Measurements from ENCODE around the gene MATR3. TPM values are rescaled to one million over a fixed set of nuclear protein-coding genes. Genes with fewer than 3 reads are reported as not detected.

MATR3 gene
- total RNA-seq, 1 experiment from 2014 or later = 194 TPM

DNA sequence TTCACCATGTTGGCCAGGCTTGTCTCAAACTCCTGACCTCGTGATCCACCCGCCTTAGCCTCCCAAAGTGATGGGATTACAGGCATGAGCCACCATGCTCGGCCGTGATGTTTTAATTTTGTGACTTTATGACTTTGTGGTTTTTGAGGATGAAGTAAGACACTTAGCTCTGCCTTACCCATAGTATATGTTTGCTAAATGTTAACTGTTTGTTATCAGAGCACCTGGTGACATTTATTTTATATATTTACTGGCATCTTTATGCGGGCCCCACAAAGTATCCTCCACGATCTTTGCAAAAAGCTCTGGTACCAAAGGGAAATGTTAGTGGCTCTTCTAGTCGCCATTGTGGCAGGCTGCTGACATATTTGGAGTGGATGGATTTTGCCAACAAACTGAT, 82.8 kb downstream of the MATR3 start:
- TF ChIP-seq POLR2AphosphoS5 (IDR thresholded peaks at IDR 0.05; ENCODE audit: low read depth, low read length) (no peak), SIN3A (IDR thresholded peaks at IDR 0.05; ENCODE audit: borderline replicate concordance, insufficient read depth, low read depth, low read length) (no peak), TCF7L2 (IDR thresholded peaks at IDR 0.05; ENCODE audit: low read depth, low read length) (no peak)
- TF ChIP-seq, protein P1, sequence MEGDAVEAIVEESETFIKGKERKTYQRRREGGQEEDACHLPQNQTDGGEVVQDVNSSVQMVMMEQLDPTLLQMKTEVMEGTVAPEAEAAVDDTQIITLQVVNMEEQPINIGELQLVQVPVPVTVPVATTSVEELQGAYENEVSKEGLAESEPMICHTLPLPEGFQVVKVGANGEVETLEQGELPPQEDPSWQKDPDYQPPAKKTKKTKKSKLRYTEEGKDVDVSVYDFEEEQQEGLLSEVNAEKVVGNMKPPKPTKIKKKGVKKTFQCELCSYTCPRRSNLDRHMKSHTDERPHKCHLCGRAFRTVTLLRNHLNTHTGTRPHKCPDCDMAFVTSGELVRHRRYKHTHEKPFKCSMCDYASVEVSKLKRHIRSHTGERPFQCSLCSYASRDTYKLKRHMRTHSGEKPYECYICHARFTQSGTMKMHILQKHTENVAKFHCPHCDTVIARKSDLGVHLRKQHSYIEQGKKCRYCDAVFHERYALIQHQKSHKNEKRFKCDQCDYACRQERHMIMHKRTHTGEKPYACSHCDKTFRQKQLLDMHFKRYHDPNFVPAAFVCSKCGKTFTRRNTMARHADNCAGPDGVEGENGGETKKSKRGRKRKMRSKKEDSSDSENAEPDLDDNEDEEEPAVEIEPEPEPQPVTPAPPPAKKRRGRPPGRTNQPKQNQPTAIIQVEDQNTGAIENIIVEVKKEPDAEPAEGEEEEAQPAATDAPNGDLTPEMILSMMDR (IDR thresholded peaks at IDR 0.05) = no peak
- H3K4me1 ChIP-seq (ENCODE audit: control insufficient read depth, insufficient read depth, low read length) = peaks cover 9% of the 10 kb centered on the region
- ChIA-PET CTCF (no interaction called here), POLR2A (no interaction called here)
- no peak for ATAC-seq
- H3K27ac ChIP-seq (ENCODE audit: low read length) = no peak overlapping the region
- BruUV-seq (replicated peaks) = no TSS peak
- no peak overlapping the region for H3K4me3 ChIP-seq (ENCODE audit: low read depth in 2 of 2, low read length in 2 of 2)
- H3K9me3 ChIP-seq (ENCODE audit: control insufficient read depth, insufficient read depth, low read depth, low read length) = no peaks in the 10 kb centered on the region
- 0 out of 2 replicates have a peak, but pooled peaks cover 4% of the 10 kb centered on the region for H3K36me3 ChIP-seq (ENCODE audit: control insufficient read depth, insufficient read depth, low read length)
- DNase-seq (ENCODE audit: low read depth, low spot score) = no peak
- in situ Hi-C loops (cut with HindIII; ENCODE audit: low pct_unique_long_range_greater_than_20kb, low sequenced_read_pairs) = no loop called here
- intact Hi-C loops (cut with micrococcal nuclease; ENCODE audit: unreplicated experiment) = no loop called here
- H3K27me3 ChIP-seq (ENCODE audit: control insufficient read depth, insufficient read depth, low read length) = no peaks in the 10 kb centered on the region

DNA sequence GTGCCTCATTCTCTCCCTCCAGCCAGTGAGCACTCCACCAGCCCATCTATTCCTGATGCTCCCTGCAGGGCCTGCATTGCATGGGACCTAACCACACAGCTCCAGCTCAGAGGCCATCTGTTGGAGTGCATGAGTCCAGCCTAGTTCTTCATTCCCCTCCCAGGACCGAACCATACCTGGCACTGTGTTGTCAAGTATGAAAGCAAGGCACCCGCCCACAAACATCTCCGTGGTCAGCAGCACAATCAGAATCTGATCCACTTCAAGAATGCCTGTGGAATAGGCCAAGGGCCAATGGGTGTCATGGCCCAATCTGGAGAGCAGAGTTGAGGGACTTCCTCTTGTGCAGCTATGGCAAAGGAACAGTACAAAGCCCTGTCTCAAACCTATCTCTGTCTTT, 83.7 kb downstream of the MATR3 start:
- CTCF ChIA-PET = no interaction called here
- no TSS peak for BruUV-seq (replicated peaks)
- POLR2A ChIA-PET = no interaction called here
- no peaks in the 10 kb centered on the region for H3K9me3 ChIP-seq (ENCODE audit: control insufficient read depth, insufficient read depth, low read depth, low read length)
- no peak overlapping the region for H3K4me3 ChIP-seq (ENCODE audit: low read depth in 2 of 2, low read length in 2 of 2)
- TF ChIP-seq, protein P2, sequence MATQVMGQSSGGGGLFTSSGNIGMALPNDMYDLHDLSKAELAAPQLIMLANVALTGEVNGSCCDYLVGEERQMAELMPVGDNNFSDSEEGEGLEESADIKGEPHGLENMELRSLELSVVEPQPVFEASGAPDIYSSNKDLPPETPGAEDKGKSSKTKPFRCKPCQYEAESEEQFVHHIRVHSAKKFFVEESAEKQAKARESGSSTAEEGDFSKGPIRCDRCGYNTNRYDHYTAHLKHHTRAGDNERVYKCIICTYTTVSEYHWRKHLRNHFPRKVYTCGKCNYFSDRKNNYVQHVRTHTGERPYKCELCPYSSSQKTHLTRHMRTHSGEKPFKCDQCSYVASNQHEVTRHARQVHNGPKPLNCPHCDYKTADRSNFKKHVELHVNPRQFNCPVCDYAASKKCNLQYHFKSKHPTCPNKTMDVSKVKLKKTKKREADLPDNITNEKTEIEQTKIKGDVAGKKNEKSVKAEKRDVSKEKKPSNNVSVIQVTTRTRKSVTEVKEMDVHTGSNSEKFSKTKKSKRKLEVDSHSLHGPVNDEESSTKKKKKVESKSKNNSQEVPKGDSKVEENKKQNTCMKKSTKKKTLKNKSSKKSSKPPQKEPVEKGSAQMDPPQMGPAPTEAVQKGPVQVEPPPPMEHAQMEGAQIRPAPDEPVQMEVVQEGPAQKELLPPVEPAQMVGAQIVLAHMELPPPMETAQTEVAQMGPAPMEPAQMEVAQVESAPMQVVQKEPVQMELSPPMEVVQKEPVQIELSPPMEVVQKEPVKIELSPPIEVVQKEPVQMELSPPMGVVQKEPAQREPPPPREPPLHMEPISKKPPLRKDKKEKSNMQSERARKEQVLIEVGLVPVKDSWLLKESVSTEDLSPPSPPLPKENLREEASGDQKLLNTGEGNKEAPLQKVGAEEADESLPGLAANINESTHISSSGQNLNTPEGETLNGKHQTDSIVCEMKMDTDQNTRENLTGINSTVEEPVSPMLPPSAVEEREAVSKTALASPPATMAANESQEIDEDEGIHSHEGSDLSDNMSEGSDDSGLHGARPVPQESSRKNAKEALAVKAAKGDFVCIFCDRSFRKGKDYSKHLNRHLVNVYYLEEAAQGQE (IDR thresholded peaks at IDR 0.05; ENCODE audit: insufficient read depth in 1 of 2, low read depth in 2 of 2, low read length in 1 of 2) = no peak
- TF ChIP-seq, protein P1 (IDR thresholded peaks at IDR 0.05) = no peak
- TF ChIP-seq POLR2AphosphoS5 (IDR thresholded peaks at IDR 0.05; ENCODE audit: low read depth, low read length) = no peak
- peaks cover 9% of the 10 kb centered on the region for H3K4me1 ChIP-seq (ENCODE audit: control insufficient read depth, insufficient read depth, low read length)
- intact Hi-C loops (cut with micrococcal nuclease; ENCODE audit: unreplicated experiment) (no loop called here), in situ Hi-C loops (cut with HindIII; ENCODE audit: low pct_unique_long_range_greater_than_20kb, low sequenced_read_pairs) (no loop called here)
- no peaks in the 10 kb centered on the region for H3K27me3 ChIP-seq (ENCODE audit: control insufficient read depth, insufficient read depth, low read length)
- H3K27ac ChIP-seq (ENCODE audit: low read length) = no peak overlapping the region
- no peak for DNase-seq (ENCODE audit: low read depth, low spot score)
- no peaks in the 10 kb centered on the region for H3K36me3 ChIP-seq (ENCODE audit: control insufficient read depth, insufficient read depth, low read length)
- no peak for ATAC-seq

Data from Panc1 (cell line).